NB4 (cell line): Measurements from ENCODE around the gene SLC38A2.

ENCODE experiments used
- DNase-seq: peaks from one replicate; pipeline ENCODE4 v3.0.0; 2010; ENCODE audit warnings: low read depth
- H3K4me3 ChIP-seq: one replicate; pipeline ENCODE4 v1.5.1; 2011; ENCODE audit warnings: mild to moderate bottlenecking, low read depth, low read length, moderate library complexity
- MYC ChIP-seq: IDR thresholded peaks from 2 replicates; pipeline ENCODE4 v1.6.1; 2011; ENCODE audit warnings: low read depth, low read length
- POLR2A ChIP-seq: IDR thresholded peaks from 2 replicates; pipeline ENCODE4 v1.6.1; 2011; ENCODE audit warnings: mild to moderate bottlenecking; ENCODE audit not compliant: insufficient read length; ENCODE audit errors: extremely low read depth
- TF ChIP-seq, protein P1 (sequence below): IDR thresholded peaks from 2 replicates; pipeline ENCODE4 v1.6.1; 2011; ENCODE audit warnings: low read depth, low read length
- TF ChIP-seq, protein P2 (sequence below): IDR thresholded peaks from one replicate; pipeline ENCODE4 v1.5.1; 2012; ENCODE audit warnings: low read depth, low read length

Gene SLC38A2

DNA sequence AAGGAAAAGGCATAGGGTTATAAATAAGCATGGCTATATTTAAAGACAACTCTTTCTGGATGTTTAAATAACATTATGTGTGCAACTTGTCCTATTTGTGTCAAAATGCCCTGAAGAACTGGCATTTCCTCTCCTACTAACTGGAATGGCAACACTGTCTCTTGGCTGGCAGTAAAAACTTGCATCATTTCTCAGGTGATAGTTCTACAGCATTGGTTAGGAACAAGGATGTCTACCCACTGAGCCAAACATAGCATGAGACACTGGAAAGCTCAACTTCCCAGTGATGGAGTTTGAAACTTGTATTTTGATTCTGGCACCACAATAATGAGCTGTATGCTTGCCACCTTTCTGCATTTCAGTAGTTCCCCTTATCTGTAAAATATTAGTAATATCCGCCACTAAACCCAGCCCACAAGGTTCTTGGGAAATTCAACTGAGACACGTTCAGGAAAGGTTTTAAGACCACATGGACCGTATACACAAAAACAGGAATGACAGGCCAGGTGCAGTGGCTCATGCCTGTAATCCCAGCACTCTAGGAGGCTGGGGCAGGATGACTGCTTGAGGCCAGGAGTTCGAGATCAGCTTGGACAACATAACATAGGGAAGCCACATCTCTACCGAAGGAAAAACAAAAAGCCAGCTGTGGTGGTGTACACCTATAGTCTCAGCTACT, 5.1 kb downstream of the SLC38A2 start:
- no peak for DNase-seq
- TF ChIP-seq POLR2A, result peak; percentile 13
- TF ChIP-seq, protein P1, sequence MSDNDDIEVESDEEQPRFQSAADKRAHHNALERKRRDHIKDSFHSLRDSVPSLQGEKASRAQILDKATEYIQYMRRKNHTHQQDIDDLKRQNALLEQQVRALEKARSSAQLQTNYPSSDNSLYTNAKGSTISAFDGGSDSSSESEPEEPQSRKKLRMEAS, result no peak
- peak overlapping the region; percentile 84 for H3K4me3 ChIP-seq

DNA sequence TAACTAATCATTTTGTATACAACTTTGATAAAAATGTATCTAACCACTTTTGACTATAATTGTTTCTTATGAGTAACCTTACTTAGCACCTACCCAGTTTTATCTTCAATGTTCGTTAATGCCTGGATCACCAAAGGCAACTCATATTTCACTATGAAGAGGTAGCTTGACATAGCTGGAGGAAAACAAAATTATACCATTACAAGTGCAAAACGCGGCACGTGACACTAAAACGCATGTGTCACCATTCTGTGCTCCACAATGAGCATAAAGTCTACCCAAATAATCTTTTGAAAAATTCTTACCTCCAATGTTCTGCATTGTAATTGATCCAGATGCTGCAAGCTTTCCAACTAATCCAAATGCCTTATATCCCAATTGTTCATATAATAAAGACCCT, 5.8 kb downstream of the SLC38A2 start:
- peak overlapping the region; percentile 84 for H3K4me3 ChIP-seq
- TF ChIP-seq POLR2A, result no peak
- TF ChIP-seq, protein P2, sequence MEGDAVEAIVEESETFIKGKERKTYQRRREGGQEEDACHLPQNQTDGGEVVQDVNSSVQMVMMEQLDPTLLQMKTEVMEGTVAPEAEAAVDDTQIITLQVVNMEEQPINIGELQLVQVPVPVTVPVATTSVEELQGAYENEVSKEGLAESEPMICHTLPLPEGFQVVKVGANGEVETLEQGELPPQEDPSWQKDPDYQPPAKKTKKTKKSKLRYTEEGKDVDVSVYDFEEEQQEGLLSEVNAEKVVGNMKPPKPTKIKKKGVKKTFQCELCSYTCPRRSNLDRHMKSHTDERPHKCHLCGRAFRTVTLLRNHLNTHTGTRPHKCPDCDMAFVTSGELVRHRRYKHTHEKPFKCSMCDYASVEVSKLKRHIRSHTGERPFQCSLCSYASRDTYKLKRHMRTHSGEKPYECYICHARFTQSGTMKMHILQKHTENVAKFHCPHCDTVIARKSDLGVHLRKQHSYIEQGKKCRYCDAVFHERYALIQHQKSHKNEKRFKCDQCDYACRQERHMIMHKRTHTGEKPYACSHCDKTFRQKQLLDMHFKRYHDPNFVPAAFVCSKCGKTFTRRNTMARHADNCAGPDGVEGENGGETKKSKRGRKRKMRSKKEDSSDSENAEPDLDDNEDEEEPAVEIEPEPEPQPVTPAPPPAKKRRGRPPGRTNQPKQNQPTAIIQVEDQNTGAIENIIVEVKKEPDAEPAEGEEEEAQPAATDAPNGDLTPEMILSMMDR, result no peak
- no peak for TF ChIP-seq MYC
- TF ChIP-seq, protein P1, result no peak
- no peak for DNase-seq

DNA sequence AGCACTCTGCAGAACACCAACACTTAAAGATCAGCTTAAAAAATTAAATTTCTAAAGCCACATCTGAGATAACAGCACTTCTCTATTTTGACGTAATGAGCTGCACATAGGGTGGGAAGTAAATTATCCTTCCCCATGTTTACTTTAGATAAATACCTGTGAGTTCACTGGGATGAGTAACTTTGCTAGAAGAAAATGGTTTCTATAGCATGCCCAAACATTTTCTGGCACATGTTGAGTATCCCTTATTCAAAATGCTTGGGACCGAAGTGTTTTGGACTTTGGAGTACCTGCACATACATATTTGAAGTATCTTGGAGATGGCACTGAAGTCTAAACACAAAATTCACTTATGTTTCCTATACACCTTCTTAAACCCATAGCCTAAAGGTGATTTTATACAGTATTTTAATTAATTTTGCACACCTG, 6.6 kb downstream of the SLC38A2 start:
- H3K4me3 ChIP-seq, result no peak overlapping the region
- DNase-seq, result no peak
- TF ChIP-seq MYC, result no peak
- TF ChIP-seq, protein P1, result no peak
- TF ChIP-seq, protein P2, result no peak
- no peak for TF ChIP-seq POLR2A

DNA sequence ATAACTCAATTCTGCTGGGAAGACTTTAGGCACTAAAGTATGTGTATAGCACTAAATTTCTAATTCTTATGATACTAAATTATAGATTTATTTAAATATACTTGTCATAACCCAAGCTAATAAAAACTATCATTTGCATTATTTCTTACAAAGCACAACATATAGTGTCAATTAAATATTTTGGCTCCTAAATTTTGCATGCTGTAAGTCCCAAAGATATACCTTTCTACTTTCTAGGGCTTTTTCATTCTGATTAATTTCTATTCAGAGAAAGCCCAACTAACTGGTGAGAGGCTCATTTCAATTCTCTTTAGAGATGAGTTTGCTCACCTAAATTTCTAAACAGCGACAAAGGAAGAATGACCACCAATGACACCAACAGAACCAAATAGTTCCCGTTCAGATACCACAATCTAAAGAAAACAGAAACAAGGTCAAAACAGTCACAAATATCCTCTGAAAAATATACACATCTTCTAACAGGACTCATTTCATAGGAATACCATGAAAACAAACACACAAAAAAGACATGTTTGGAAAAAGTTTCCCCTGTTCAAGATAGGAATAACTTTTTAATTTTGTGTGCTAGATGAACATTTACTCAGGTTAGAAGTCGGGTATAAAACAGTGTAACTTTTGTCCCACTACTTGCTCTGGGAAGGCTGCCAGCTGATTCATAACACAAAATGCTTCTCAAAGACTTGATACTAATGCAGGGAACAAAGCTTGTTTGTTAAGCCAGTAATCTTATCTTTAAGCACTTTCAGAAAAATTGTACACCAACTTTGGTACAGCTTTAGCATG, 7.6 kb downstream of the SLC38A2 start:
- H3K4me3 ChIP-seq, result peak overlapping the region; percentile 16
- TF ChIP-seq MYC (no peak), POLR2A (no peak)
- TF ChIP-seq, protein P1, result no peak
- TF ChIP-seq, protein P2, result no peak
- no peak for DNase-seq

DNA sequence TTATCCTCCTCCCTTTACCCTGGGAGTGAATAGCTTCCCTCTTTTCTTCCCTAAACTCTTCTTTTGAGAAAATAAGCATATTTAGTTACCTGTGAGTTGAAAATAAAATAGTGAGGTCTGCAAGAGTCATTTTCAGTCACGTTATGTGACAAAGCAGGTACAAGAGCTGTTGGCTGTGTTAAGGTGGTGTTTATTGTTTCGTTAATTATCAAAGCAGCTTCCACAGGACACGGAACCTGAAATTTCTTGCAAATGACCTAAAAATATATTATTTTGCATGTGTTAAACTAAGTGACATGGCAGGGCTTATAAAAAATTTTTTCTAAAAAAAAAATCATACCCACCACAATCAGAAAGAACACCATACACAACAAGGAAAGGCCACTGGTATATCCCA, 8.3 kb downstream of the SLC38A2 start:
- H3K4me3 ChIP-seq, result no peak overlapping the region
- no peak for DNase-seq
- TF ChIP-seq, protein P2, result no peak

DNA sequence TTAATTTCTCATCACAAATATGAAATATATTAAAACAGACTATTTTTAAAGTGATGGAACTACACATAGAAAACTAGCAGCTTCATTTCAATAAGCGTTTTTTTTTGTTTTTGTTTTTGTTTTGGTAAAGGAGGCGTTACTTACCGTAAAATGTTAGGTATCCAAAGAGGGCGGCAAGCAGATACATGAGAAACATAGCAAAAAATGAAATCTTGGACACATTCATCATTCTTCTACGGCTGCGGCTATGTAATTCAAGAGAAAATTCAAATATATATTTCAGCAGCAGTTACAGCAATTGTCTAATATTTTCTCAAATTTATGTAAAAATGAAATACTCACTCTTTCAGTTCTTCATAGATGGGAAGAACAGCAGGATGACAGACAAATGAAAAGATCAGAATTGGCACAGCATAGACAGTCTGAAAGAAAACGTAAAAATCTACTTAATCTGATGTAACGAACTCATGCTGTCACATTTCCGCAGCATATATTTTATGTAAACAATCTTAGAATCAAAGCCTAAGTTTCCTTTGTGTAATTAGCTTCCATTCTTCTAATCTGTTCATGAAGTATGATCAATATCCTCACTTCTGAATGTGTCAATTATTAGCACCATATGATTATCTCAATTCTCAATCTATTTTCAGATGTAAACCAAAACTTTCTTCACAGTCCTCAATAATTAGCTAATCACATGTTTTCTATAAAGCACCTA, 8.8 kb downstream of the SLC38A2 start:
- no peak for TF ChIP-seq MYC
- TF ChIP-seq, protein P1, result no peak
- TF ChIP-seq, protein P2, result no peak
- TF ChIP-seq POLR2A, result no peak
- no peak overlapping the region for H3K4me3 ChIP-seq
- DNase-seq, result no peak
